ENCODE measurements around the gene CFAP74. TPM values are rescaled to one million over a fixed set of nuclear protein-coding genes. Genes with fewer than 3 reads are reported as not detected.

The CFAP74 gene
- total RNA-seq, 2 donors from 2014 or later = not detected

GRCh38 chr1:1879942-1880341, 123.6 kb downstream of the CFAP74 start:
- ATAC-seq (ENCODE audit: insufficient number of reproducible peaks, low FRiP score, low read depth) = no peak
- Histone ChIP-seq H3K4me1 (ENCODE audit: control insufficient read depth in 1 of 2, low read depth in 2 of 2) (peaks cover 32 to 82% of the 10 kb centered on the region in 2 donors), H3K27me3 (replicated peaks; ENCODE audit: insufficient read depth) (no peaks in the 10 kb centered on the region), H3K36me3 (peaks cover 4% of the 10 kb centered on the region), H3K4me3 (no peak overlapping the region), H3K27ac (no peak overlapping the region), H3K9me3 (no peaks in the 10 kb centered on the region)
- no peak for DNase-seq (ENCODE audit: low spot score)
- TF ChIP-seq CTCF (IDR thresholded peaks at IDR 0.05) = no peak

GRCh38 chr1:1877865-1878436, 125.6 kb downstream of the CFAP74 start:
- no peak for ATAC-seq (ENCODE audit: insufficient number of reproducible peaks, low FRiP score, low read depth)
- Histone ChIP-seq H3K27me3 (replicated peaks; ENCODE audit: insufficient read depth) (no peaks in the 10 kb centered on the region), H3K27ac (no peak overlapping the region), H3K9me3 (no peaks in the 10 kb centered on the region), H3K4me3 (no peak overlapping the region), H3K4me1 (ENCODE audit: control insufficient read depth in 1 of 2, low read depth in 2 of 2) (peaks cover 30 to 79% of the 10 kb centered on the region in 2 donors), H3K36me3 (peaks cover 4% of the 10 kb centered on the region)
- no peak for DNase-seq (ENCODE audit: low spot score)
- TF ChIP-seq CTCF (IDR thresholded peaks at IDR 0.05) = no peak

GRCh38 chr1:1876335-1876930, 127.2 kb downstream of the CFAP74 start:
- DNase-seq (ENCODE audit: low spot score) (no peak), ATAC-seq (ENCODE audit: insufficient number of reproducible peaks, low FRiP score, low read depth) (no peak)
- Histone ChIP-seq H3K4me1 (ENCODE audit: control insufficient read depth in 1 of 2, low read depth in 2 of 2) (peaks cover 34 to 79% of the 10 kb centered on the region in 2 donors), H3K9me3 (no peaks in the 10 kb centered on the region), H3K36me3 (peaks cover 4% of the 10 kb centered on the region), H3K4me3 (no peak overlapping the region), H3K27ac (no peak overlapping the region), H3K27me3 (replicated peaks; ENCODE audit: insufficient read depth) (no peaks in the 10 kb centered on the region)
- TF ChIP-seq CTCF (IDR thresholded peaks at IDR 0.05) = no peak

GRCh38 chr1:1875932-1876331, 127.7 kb downstream of the CFAP74 start:
- Histone ChIP-seq H3K36me3 (peaks cover 4% of the 10 kb centered on the region), H3K4me3 (no peak overlapping the region), H3K9me3 (no peaks in the 10 kb centered on the region), H3K27me3 (replicated peaks; ENCODE audit: insufficient read depth) (no peaks in the 10 kb centered on the region), H3K27ac (no peak overlapping the region), H3K4me1 (ENCODE audit: control insufficient read depth in 1 of 2, low read depth in 2 of 2) (peaks cover 31 to 79% of the 10 kb centered on the region in 2 donors)
- ATAC-seq (ENCODE audit: insufficient number of reproducible peaks, low FRiP score, low read depth) = no peak
- TF ChIP-seq CTCF (IDR thresholded peaks at IDR 0.05) = no peak
- no peak for DNase-seq (ENCODE audit: low spot score)

- Histone ChIP-seq H3K4me1 (ENCODE audit: control insufficient read depth in 1 of 2, low read depth in 2 of 2) (peaks cover 27 to 78% of the 10 kb centered on the region in 2 donors), H3K4me3 (no peak overlapping the region), H3K36me3 (peaks cover 4% of the 10 kb centered on the region), H3K9me3 (no peaks in the 10 kb centered on the region), H3K27me3 (replicated peaks; ENCODE audit: insufficient read depth) (no peaks in the 10 kb centered on the region), H3K27ac (no peak overlapping the region)
- DNase-seq (ENCODE audit: low spot score) (no peak), ATAC-seq (ENCODE audit: insufficient number of reproducible peaks, low FRiP score, low read depth) (no peak)
- no peak for TF ChIP-seq CTCF (IDR thresholded peaks at IDR 0.05)
Observed at GRCh38 chr1:1874901-1875300, 128.7 kb downstream of the CFAP74 start.

Data from thoracic aorta (tissue), 2 donors.